H1 (cell line): Measurements from ENCODE around the gene SIGLEC14. TPM values are rescaled to one million over a fixed set of nuclear protein-coding genes. Genes with fewer than 3 reads are reported as not detected.

Source experiments
- BACH1 ChIP-seq: IDR thresholded peaks from 2 replicates; pipeline ENCODE4 v1.6.1; 2012; ENCODE audit warnings: low read length, improper control_type of control experiment
- CEBPB ChIP-seq: IDR thresholded peaks from 2 replicates; pipeline ENCODE4 v1.6.1; 2012; ENCODE audit warnings: low read depth, low read length
- CTBP2 ChIP-seq: IDR thresholded peaks from 2 replicates; pipeline ENCODE4 v1.7.0; 2011; ENCODE audit warnings: borderline replicate concordance, mild to moderate bottlenecking, moderate library complexity, mixed read lengths, low read length; ENCODE audit not compliant: insufficient read depth, insufficient read length
- EP300 ChIP-seq, 2 experiments: IDR thresholded peaks; 1 replicate in 1 of 2; 2 replicates in 1 of 2; pipeline ENCODE4 v1.6.1; 2011 to 2012; ENCODE audit warnings: low read depth in 2 of 2, low read length in 2 of 2, mild to moderate bottlenecking in 2 of 2, borderline replicate concordance in 1 of 2, inconsistent platforms in 1 of 2, moderate library complexity in 1 of 2
- SAP30 ChIP-seq: fragments of 300-600 bp; sonication (generic); IDR thresholded peaks from 2 replicates; pipeline ENCODE4 v1.7.1; 2012; ENCODE audit warnings: low read length, moderate library complexity, mild to moderate bottlenecking, inconsistent platforms; ENCODE audit not compliant: insufficient read depth, insufficient replicate concordance
- YY1 ChIP-seq: IDR thresholded peaks from 2 replicates; pipeline ENCODE4 v1.6.1; 2011; ENCODE audit warnings: low read depth, mild to moderate bottlenecking, low read length
- polyA plus RNA-seq, 7 experiments: library from polyadenylated mRNA; depleted of rRNA in 3 of 7; stranded (reverse) in 5 of 7; unstranded in 2 of 7; fragments of >200 nt in 5 of 7; fragments of 200-250 nt in 2 of 7; gene quantifications; 1 replicate in 5 of 7; 2 replicates in 1 of 7; 4 replicates in 1 of 7; pipeline versions ENCODE4 v1.2.1 to v1.2.3, GENCODE V29; 2011 to 2013; ENCODE audit warnings: missing spikeins in 2 of 7, mixed read lengths in 2 of 7
- total RNA-seq: library from RNA; stranded (reverse); fragmentation: NEBNext Ultra II Directional; extraction: Animal tissue kit (Norgen Biotek cat#: 25700); gene quantifications from 2 replicates; pipeline ENCODE4 v1.2.1, GENCODE V29; 2021
- TF ChIP-seq, protein P1 (sequence below): fragments of 300-600 bp; sonication (generic); IDR thresholded peaks from 2 replicates; pipeline ENCODE4 v1.7.1; 2012; ENCODE audit warnings: low read length, moderate library complexity, mild to moderate bottlenecking, inconsistent platforms; ENCODE audit not compliant: insufficient replicate concordance

Gene SIGLEC14
- total and polyA plus RNA-seq, 2 of the 8 experiments (the other 6 are each of a cell fraction or from before 2014, with no cell fraction given), result not detected

DNA sequence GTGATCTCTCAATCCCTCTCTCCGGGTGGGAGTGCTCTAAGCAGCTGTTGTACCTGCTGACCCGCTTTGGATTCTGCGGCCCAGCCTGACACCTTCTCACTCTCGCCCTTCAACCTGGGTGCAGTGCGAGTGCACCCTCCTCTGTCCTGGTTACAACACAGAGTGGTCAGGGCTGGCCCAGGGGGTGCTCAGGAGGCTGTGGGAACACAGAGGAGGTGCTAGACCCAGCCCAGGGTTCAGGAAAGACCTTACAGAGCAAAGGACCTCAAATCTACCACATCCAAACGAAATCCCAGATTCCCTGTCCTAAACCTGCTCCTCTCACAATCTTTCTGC, 51.9 kb downstream of the SIGLEC14 start (continued):
- TF ChIP-seq SAP30 (no peak), YY1 (no peak), CTBP2 (no peak), CEBPB (no peak), BACH1 (no peak), EP300 (IDR thresholded peaks at IDR 0.05; ENCODE audit: borderline replicate concordance in 1 of 2, low read depth in 2 of 2, low read length in 2 of 2) (no peak)
- TF ChIP-seq, protein P1, sequence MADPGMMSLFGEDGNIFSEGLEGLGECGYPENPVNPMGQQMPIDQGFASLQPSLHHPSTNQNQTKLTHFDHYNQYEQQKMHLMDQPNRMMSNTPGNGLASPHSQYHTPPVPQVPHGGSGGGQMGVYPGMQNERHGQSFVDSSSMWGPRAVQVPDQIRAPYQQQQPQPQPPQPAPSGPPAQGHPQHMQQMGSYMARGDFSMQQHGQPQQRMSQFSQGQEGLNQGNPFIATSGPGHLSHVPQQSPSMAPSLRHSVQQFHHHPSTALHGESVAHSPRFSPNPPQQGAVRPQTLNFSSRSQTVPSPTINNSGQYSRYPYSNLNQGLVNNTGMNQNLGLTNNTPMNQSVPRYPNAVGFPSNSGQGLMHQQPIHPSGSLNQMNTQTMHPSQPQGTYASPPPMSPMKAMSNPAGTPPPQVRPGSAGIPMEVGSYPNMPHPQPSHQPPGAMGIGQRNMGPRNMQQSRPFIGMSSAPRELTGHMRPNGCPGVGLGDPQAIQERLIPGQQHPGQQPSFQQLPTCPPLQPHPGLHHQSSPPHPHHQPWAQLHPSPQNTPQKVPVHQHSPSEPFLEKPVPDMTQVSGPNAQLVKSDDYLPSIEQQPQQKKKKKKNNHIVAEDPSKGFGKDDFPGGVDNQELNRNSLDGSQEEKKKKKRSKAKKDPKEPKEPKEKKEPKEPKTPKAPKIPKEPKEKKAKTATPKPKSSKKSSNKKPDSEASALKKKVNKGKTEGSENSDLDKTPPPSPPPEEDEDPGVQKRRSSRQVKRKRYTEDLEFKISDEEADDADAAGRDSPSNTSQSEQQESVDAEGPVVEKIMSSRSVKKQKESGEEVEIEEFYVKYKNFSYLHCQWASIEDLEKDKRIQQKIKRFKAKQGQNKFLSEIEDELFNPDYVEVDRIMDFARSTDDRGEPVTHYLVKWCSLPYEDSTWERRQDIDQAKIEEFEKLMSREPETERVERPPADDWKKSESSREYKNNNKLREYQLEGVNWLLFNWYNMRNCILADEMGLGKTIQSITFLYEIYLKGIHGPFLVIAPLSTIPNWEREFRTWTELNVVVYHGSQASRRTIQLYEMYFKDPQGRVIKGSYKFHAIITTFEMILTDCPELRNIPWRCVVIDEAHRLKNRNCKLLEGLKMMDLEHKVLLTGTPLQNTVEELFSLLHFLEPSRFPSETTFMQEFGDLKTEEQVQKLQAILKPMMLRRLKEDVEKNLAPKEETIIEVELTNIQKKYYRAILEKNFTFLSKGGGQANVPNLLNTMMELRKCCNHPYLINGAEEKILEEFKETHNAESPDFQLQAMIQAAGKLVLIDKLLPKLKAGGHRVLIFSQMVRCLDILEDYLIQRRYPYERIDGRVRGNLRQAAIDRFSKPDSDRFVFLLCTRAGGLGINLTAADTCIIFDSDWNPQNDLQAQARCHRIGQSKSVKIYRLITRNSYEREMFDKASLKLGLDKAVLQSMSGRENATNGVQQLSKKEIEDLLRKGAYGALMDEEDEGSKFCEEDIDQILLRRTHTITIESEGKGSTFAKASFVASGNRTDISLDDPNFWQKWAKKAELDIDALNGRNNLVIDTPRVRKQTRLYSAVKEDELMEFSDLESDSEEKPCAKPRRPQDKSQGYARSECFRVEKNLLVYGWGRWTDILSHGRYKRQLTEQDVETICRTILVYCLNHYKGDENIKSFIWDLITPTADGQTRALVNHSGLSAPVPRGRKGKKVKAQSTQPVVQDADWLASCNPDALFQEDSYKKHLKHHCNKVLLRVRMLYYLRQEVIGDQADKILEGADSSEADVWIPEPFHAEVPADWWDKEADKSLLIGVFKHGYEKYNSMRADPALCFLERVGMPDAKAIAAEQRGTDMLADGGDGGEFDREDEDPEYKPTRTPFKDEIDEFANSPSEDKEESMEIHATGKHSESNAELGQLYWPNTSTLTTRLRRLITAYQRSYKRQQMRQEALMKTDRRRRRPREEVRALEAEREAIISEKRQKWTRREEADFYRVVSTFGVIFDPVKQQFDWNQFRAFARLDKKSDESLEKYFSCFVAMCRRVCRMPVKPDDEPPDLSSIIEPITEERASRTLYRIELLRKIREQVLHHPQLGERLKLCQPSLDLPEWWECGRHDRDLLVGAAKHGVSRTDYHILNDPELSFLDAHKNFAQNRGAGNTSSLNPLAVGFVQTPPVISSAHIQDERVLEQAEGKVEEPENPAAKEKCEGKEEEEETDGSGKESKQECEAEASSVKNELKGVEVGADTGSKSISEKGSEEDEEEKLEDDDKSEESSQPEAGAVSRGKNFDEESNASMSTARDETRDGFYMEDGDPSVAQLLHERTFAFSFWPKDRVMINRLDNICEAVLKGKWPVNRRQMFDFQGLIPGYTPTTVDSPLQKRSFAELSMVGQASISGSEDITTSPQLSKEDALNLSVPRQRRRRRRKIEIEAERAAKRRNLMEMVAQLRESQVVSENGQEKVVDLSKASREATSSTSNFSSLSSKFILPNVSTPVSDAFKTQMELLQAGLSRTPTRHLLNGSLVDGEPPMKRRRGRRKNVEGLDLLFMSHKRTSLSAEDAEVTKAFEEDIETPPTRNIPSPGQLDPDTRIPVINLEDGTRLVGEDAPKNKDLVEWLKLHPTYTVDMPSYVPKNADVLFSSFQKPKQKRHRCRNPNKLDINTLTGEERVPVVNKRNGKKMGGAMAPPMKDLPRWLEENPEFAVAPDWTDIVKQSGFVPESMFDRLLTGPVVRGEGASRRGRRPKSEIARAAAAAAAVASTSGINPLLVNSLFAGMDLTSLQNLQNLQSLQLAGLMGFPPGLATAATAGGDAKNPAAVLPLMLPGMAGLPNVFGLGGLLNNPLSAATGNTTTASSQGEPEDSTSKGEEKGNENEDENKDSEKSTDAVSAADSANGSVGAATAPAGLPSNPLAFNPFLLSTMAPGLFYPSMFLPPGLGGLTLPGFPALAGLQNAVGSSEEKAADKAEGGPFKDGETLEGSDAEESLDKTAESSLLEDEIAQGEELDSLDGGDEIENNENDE, result no peak
